Peyer's patch (tissue), 4 donors: Measurements from ENCODE around the gene KLHL40.

Source experiments
- POLR2A ChIP-seq, 2 donors: fragments of 450-650 bp; IDR thresholded peaks; one replicate each; pipeline ENCODE4 v1.5.1; 2017; ENCODE audit warnings: antibody characterized with exemption in 2 of 2, mild to moderate bottlenecking in 2 of 2, moderate library complexity in 2 of 2
- TF ChIP-seq, protein P1 (sequence below), 6 experiments: fragments of 450-650 bp in 4 of 6; fragments of 200-600 bp in 2 of 6; sonication (generic) in 1 of 6; IDR thresholded peaks; one replicate each; pipeline ENCODE4 v1.5.1; 2017 to 2019; ENCODE audit warnings: antibody characterized with exemption in 6 of 6, mild to moderate bottlenecking in 3 of 6, moderate library complexity in 1 of 6

DNA sequence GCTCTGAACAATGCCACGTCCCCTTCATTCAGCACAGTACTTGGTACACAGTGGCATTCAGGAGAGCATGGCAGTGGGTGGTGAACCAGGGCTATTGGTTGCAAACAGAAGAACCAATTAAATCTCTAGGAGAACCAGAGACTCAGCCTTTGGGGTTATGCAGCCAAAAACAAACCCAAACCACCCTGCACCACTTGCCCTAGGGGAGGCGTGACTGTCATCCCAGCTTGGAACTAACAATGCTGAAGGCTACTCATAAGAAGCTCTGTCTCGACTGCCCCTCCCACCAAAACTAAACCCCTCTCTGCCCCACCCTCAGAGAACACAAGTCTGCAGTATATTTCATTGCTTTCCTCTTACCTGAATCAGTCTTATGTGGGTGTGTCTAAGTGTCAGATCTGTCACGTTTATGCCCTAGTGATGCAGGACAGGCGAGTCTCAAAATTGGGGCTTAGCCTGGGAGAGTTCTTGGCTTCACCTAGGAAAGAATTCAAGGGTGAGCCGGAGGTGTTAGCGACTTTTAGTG, 15.2 kb upstream of the KLHL40 start:
- TF ChIP-seq POLR2A (IDR thresholded peaks at IDR 0.05) = no peak
- TF ChIP-seq, protein P1, sequence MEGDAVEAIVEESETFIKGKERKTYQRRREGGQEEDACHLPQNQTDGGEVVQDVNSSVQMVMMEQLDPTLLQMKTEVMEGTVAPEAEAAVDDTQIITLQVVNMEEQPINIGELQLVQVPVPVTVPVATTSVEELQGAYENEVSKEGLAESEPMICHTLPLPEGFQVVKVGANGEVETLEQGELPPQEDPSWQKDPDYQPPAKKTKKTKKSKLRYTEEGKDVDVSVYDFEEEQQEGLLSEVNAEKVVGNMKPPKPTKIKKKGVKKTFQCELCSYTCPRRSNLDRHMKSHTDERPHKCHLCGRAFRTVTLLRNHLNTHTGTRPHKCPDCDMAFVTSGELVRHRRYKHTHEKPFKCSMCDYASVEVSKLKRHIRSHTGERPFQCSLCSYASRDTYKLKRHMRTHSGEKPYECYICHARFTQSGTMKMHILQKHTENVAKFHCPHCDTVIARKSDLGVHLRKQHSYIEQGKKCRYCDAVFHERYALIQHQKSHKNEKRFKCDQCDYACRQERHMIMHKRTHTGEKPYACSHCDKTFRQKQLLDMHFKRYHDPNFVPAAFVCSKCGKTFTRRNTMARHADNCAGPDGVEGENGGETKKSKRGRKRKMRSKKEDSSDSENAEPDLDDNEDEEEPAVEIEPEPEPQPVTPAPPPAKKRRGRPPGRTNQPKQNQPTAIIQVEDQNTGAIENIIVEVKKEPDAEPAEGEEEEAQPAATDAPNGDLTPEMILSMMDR (IDR thresholded peaks at IDR 0.05) = no peak
